ENCODE data around the gene NFATC4. TPM values are rescaled to one million over a fixed set of nuclear protein-coding genes. Genes with fewer than 3 reads are reported as not detected.

Gene NFATC4
- total RNA-seq, 1 experiment from 2014 or later, result 7.6 TPM

DNA sequence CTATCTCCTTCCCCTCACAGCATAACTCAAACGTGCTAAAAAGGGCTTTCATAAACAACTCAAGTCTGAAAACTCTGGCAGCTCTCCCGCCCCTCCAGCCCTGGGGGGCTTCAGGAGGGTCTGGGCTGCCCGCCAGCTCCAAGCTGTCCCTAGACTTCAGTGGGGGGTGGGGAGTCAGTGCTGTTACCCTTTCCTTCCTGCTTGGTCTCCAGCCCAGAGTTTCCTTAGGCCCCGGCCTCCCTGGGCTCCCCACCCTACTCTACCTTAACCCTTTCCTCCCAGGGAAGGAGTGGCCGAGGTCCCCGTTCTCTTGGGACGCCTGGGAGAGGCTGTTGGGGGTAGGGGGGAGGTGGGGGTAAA is 30.3 kb downstream of the NFATC4 start (continued):
- TF ChIP-seq CBX3 (IDR thresholded peaks at IDR 0.05; ENCODE audit: low read depth) (no peak), CEBPB (IDR thresholded peaks at IDR 0.05; ENCODE audit: low read depth) (no peak), SIN3A (IDR thresholded peaks at IDR 0.05; ENCODE audit: low read depth) (no peak), EGR1 (IDR thresholded peaks at IDR 0.05; ENCODE audit: low read depth) (no peak), EZH2 (IDR thresholded peaks at IDR 0.05) (no peak), RAD21 (IDR thresholded peaks at IDR 0.05; ENCODE audit: low read depth) (no peak), SP1 (IDR thresholded peaks at IDR 0.05; ENCODE audit: low read depth) (no peak)
- TF ChIP-seq, protein P1, sequence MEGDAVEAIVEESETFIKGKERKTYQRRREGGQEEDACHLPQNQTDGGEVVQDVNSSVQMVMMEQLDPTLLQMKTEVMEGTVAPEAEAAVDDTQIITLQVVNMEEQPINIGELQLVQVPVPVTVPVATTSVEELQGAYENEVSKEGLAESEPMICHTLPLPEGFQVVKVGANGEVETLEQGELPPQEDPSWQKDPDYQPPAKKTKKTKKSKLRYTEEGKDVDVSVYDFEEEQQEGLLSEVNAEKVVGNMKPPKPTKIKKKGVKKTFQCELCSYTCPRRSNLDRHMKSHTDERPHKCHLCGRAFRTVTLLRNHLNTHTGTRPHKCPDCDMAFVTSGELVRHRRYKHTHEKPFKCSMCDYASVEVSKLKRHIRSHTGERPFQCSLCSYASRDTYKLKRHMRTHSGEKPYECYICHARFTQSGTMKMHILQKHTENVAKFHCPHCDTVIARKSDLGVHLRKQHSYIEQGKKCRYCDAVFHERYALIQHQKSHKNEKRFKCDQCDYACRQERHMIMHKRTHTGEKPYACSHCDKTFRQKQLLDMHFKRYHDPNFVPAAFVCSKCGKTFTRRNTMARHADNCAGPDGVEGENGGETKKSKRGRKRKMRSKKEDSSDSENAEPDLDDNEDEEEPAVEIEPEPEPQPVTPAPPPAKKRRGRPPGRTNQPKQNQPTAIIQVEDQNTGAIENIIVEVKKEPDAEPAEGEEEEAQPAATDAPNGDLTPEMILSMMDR (IDR thresholded peaks at IDR 0.05 in 2 of 3, conservative IDR thresholded peaks at IDR 0.05 in 1 of 3; ENCODE audit: borderline replicate concordance in 1 of 3, insufficient read depth in 1 of 3, low read depth in 2 of 3, low read length in 2 of 3), result no peak

DNA sequence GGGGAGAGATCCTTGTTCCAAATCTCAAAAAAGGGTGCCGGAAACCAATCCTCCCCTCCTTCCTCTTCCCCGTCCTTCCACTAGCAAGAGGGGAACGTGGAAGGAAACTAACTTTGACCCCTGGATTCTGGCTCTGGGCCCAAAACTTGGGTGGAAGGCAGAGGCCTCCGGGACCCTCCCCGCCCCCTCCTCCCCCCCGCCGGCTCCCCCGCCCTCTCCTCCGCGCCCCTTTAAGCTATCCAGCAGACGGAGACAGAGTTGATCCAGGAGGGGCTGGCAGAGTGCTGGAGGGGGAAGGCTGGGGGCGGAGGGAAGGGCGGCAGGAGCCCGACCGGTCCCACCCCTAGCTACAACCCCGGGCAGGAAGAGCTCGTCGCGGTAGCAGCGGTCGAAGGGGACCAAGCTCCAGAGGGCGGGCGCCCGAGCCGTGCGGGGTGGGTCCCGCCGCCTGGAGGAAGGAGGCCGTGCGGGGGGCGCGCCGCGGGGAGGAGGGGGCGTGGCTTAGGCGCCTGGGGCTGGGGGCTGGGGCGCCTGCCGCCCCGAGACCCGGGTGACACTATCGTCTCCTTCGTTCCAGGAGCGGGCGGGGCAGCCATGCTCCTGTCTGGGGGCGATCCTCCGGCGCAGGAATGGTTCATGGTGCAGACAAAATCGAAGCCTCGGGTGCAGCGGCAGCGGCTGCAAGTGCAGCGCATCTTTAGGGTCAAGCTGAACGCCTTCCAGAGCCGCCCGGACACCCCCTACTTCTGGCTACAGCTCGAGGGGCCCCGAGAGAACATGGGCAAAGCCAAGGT is 30.9 kb downstream of the NFATC4 start, which contains the start of gene NYNRIN:
TSS of gene NYNRIN (plus strand) at position 351 of the 794 bp plus-strand sequence. CDS start at position 595, 244 bp downstream.
- ChIA-PET POLR2A (no interaction called here), RAD21 (ENCODE audit: low non-redundant PET in 1 of 2, low total read pairs in 2 of 2, uncharacterized antibody in 2 of 2, unreplicated experiment in 2 of 2) (no interaction called here), CTCF (no interaction called here)
- no peak within 1 kb of the TSS for H2AFZ ChIP-seq (ENCODE audit: low read depth, low read length, poor library complexity, severe bottlenecking)
- no peaks in the 10 kb centered on the region for H3K9me3 ChIP-seq (ENCODE audit: control insufficient read depth in 1 of 2, insufficient read depth in 1 of 2, low read depth in 1 of 2, low read length in 2 of 2)
- H3K9ac ChIP-seq (ENCODE audit: low read length), result no peak within 1 kb of the TSS
- DNase-seq (ENCODE audit: low read depth, low spot score) (no peak), ATAC-seq (no peak)
- BruUV-seq (replicated peaks), result no TSS peak
- no peaks in the 10 kb centered on the region for H3K79me2 ChIP-seq (ENCODE audit: insufficient read depth, low read length)
- H3K4me2 ChIP-seq (ENCODE audit: low read length), result no peak within 1 kb of the TSS
- H3K9me2 ChIP-seq (ENCODE audit: insufficient read depth), result no peaks in the 10 kb centered on the region
- H4K20me1 ChIP-seq (ENCODE audit: insufficient read depth), result no peaks in the 10 kb centered on the region
- no peaks in the 10 kb centered on the region for H3K27me3 ChIP-seq (ENCODE audit: insufficient read depth, low read length)
- intact Hi-C loops (cut with micrococcal nuclease), result no loop called here
- TF ChIP-seq JUND (IDR thresholded peaks at IDR 0.05) (no peak), EGR1 (IDR thresholded peaks at IDR 0.05; ENCODE audit: low read depth) (no peak), YY1 (IDR thresholded peaks at IDR 0.05; ENCODE audit: extremely low read depth, insufficient replicate concordance, low read depth, low read length) (no peak), POLR2A (IDR thresholded peaks at IDR 0.05; ENCODE audit: borderline replicate concordance, extremely low read depth, insufficient read depth, insufficient read length) (no peak), SIN3A (IDR thresholded peaks at IDR 0.05; ENCODE audit: low read depth) (no peak), SRF (IDR thresholded peaks at IDR 0.05; ENCODE audit: low read depth) (no peak)
- peaks cover 3 to 6% of the 10 kb centered on the region in 2 experiments; a peak in 1 of 4 replicates for H3K4me1 ChIP-seq (ENCODE audit: control insufficient read depth in 1 of 2, insufficient read depth in 2 of 2, low read length in 2 of 2)
- no peak within 1 kb of the TSS for H3K4me3 ChIP-seq (replicated peaks in 1 of 2; ENCODE audit: low read depth in 1 of 2, low read length in 2 of 2)
- no peak within 1 kb of the TSS for H3K27ac ChIP-seq (ENCODE audit: low read depth, low read length)
- no peaks in the 10 kb centered on the region for H3K36me3 ChIP-seq (ENCODE audit: control insufficient read depth in 1 of 2, insufficient read depth in 2 of 2, low read length in 2 of 2)
